Stimulated activated CD4-positive, alpha-beta T cell treated with anti-CD3 and anti-CD28 coated beads, Interleukin-2, amount 100 ng/mL, for 24 hours (primary cell): ENCODE results near the gene TEX264.

Experiments
- DNase-seq, 2 donors: peaks; one replicate each; pipeline ENCODE4 v3.0.0-alpha.2; 2020

Gene TEX264

GRCh38 chr3:51675201-51675611 is 4.2 kb downstream of the TEX264 start:
- peak; percentile 29 to 34 for DNase-seq

GRCh38 chr3:51676102-51676640 is 5.1 kb downstream of the TEX264 start:
- DNase-seq = no peak

- no peak for DNase-seq
These were observed 6.3 kb downstream of the TEX264 start for GRCh38 chr3:51677358-51677757.

- no peak for DNase-seq
These were observed 7.1 kb downstream of the TEX264 start for GRCh38 chr3:51678186-51678585.

GRCh38 chr3:51678641-51679040 is 7.6 kb downstream of the TEX264 start:
- DNase-seq = no peak

- DNase-seq = no peak
These were observed 8.3 kb downstream of the TEX264 start for GRCh38 chr3:51679318-51679717.

- no peak for DNase-seq
These were observed 8.7 kb downstream of the TEX264 start for GRCh38 chr3:51679777-51680176.

GRCh38 chr3:51680196-51680595 is 9.1 kb downstream of the TEX264 start:
- DNase-seq = no peak

- DNase-seq = no peak
These were observed 9.7 kb downstream of the TEX264 start for GRCh38 chr3:51680663-51681230.

- DNase-seq = peak; percentile 35 to 38
These were observed 10.4 kb downstream of the TEX264 start for GRCh38 chr3:51681453-51681852.

GRCh38 chr3:51682079-51682478 is 11.0 kb downstream of the TEX264 start:
- DNase-seq = peak; percentile 66 to 74

GRCh38 chr3:51682526-51682925 is 11.5 kb downstream of the TEX264 start:
- no peak for DNase-seq

- DNase-seq = no peak
These were observed 12.5 kb downstream of the TEX264 start for GRCh38 chr3:51683566-51683965.

- DNase-seq = no peak
These were observed 14.1 kb downstream of the TEX264 start for GRCh38 chr3:51684971-51685751.

GRCh38 chr3:51686056-51686455 is 15.0 kb downstream of the TEX264 start:
- DNase-seq = no peak

- peak; percentile 75 to 83 for DNase-seq
These were observed 15.6 kb downstream of the TEX264 start for GRCh38 chr3:51686512-51687215.

GRCh38 chr3:51687431-51688205 is 16.6 kb downstream of the TEX264 start:
- DNase-seq = no peak

GRCh38 chr3:51688206-51688600 is 17.2 kb downstream of the TEX264 start:
- DNase-seq = no peak

GRCh38 chr3:51691021-51691420 is 20.0 kb downstream of the TEX264 start:
- DNase-seq = no peak

GRCh38 chr3:51691949-51692348 is 20.9 kb downstream of the TEX264 start:
- no peak for DNase-seq

GRCh38 chr3:51692980-51693395 is 21.9 kb downstream of the TEX264 start:
- DNase-seq = no peak

- DNase-seq = no peak
These were observed 25.9 kb downstream of the TEX264 start for GRCh38 chr3:51696954-51697353.

GRCh38 chr3:51698209-51698608 is 27.2 kb downstream of the TEX264 start:
- no peak for DNase-seq
